ENCODE results near the gene R3HDM2. TPM values are rescaled to one million over a fixed set of nuclear protein-coding genes. Genes with fewer than 3 reads are reported as not detected.

The R3HDM2 gene
- total RNA-seq, 4 donors from 2014 or later, result 30.3 to 41.5 (median 35.1) TPM

DNA sequence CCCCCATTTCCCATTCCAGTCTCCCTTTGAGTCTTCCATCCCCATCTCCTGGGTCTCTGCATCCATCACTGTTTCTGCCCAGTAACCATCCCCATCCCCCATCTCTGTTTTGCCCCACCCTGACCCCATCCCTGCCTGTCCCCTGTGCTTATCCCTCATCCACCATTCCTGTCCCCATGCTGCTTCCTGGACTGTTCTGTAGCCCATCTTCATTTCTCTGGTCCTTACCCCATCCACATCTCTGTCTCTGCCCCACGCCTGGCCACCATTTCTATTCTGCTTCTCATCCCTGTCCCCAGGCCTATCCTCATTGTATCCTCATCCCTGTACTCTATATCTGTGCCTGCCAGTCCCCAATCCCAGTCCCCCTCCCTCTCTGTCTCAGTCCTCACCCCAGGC lies 210.1 kb downstream of the R3HDM2 start:
- peaks cover 3 to 99% (median 85%) of the 10 kb centered on the region in 4 donors for H3K27me3 ChIP-seq

DNA sequence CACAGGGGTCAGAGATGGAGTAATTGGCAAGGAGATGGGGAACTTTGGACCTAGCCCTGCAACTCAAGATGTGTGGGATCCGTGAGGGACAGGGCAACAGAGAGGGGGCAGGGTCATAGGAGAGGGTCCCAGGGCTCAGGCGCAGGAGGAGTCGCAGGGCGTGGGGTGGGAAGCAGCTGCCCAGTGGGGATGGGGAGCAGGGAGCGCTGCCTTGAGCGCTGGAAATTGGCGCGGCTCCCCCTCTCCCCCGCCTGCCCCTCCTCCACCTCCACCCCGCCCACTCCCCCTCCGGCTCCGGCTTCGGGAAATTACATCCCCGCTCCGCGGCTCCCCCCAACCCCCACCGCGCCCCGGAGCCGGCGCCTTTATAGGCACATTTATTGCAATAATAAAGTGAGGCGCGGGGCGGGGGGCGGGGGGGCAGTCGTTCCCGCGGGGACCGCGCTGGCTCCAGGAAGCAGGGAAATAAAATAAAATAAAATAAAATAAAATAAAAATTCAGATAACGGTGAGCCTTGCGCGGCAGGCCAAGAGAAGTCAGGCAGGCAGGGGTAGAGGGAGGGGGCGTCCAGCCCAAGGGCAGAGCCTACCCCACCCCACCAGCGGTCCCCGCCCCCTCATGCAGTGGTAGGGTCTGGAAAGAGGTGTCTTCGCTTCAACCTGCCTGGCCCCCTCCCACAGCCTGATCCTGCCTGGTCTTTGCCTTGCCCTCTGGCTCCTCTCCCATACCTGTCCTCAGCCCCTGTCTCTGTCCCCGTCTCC lies 210.7 kb downstream of the R3HDM2 start:
- TF ChIP-seq POLR2A (IDR thresholded peaks at IDR 0.05; ENCODE audit: low read depth), result no peak
- TF ChIP-seq, protein P1, sequence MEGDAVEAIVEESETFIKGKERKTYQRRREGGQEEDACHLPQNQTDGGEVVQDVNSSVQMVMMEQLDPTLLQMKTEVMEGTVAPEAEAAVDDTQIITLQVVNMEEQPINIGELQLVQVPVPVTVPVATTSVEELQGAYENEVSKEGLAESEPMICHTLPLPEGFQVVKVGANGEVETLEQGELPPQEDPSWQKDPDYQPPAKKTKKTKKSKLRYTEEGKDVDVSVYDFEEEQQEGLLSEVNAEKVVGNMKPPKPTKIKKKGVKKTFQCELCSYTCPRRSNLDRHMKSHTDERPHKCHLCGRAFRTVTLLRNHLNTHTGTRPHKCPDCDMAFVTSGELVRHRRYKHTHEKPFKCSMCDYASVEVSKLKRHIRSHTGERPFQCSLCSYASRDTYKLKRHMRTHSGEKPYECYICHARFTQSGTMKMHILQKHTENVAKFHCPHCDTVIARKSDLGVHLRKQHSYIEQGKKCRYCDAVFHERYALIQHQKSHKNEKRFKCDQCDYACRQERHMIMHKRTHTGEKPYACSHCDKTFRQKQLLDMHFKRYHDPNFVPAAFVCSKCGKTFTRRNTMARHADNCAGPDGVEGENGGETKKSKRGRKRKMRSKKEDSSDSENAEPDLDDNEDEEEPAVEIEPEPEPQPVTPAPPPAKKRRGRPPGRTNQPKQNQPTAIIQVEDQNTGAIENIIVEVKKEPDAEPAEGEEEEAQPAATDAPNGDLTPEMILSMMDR (IDR thresholded peaks at IDR 0.05), result no peak
- TF ChIP-seq POLR2AphosphoS5 (IDR thresholded peaks at IDR 0.05), result no peak
- no peak for TF ChIP-seq EP300 (IDR thresholded peaks at IDR 0.05)
- intact Hi-C loops (cut with DNase I), result no loop called here
- no peak overlapping the region for H3K27ac ChIP-seq (replicated peaks in 1 of 4)
- peaks cover 19 to 42% (median 40%) of the 10 kb centered on the region in 4 donors for H3K4me1 ChIP-seq
- peaks cover 5 to 99% (median 85%) of the 10 kb centered on the region in 4 donors for H3K27me3 ChIP-seq
- H3K4me3 ChIP-seq, result no peak overlapping the region
- H3K36me3 ChIP-seq, result no peaks in the 10 kb centered on the region
- no peaks in the 10 kb centered on the region for H3K9me3 ChIP-seq
- no peak for DNase-seq (ENCODE audit: extremely low spot score)
- 15% methylated on average over 22 of the region's 38 CpGs for WGBS

More for the DNA sequence above, 210.1 kb downstream of the R3HDM2 start:
- H3K27ac ChIP-seq (replicated peaks in 1 of 4), result no peak overlapping the region
- H3K4me1 ChIP-seq, result peaks cover 18 to 42% (median 39%) of the 10 kb centered on the region in 4 donors
- H3K9me3 ChIP-seq, result no peaks in the 10 kb centered on the region
- TF ChIP-seq POLR2A (IDR thresholded peaks at IDR 0.05; ENCODE audit: low read depth), result no peak
- TF ChIP-seq POLR2AphosphoS5 (IDR thresholded peaks at IDR 0.05), result no peak
- no peak for TF ChIP-seq EP300 (IDR thresholded peaks at IDR 0.05)
- TF ChIP-seq, protein P1 (IDR thresholded peaks at IDR 0.05), result no peak
- intact Hi-C loops (cut with DNase I), result no loop called here
- WGBS, result 63% methylated on average over 1 of the region's 1 CpG
- no peak overlapping the region for H3K4me3 ChIP-seq
- no peak for DNase-seq (ENCODE audit: extremely low spot score)
- no peaks in the 10 kb centered on the region for H3K36me3 ChIP-seq

DNA sequence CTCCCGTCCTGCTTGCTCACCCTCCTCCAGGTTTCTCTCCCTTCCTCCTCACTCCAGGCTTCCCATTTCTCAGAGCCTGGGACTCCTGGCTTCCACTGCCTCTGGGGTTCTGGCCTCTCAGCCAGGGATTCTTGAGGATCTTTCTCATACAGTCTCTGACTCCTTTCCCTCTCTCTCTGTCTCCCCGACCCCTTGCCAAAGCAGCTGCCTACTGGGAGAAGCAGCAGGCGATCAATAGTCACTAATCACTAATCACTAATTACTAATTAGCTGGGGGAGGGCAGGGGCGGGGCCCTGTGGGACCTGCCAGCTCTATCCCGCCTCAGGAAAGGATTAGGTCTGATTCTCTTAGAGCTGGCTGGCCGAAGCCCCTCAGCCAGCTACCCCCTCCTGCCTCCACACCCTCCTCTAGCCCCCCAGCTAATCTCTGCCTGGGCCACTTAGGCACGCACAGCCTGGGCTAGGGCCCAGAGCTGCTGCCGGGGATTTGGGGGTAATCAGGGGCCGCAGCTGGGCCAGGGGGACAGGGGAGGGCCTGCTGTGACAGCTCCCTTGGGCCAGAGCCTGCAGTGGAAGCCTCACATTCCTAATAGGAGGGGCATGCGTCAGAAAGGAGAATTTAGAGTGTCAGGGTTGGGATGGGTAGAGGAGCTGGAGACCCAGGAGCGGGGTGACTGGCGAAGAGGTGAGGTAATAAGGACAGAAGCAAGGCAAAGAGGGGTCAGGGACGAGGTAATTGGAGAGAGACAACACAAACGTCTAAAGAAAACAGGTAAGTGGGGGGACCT lies 211.4 kb downstream of the R3HDM2 start:
- intact Hi-C loops (cut with DNase I), result no loop called here
- WGBS, result 68% methylated on average over 12 of the region's 14 CpGs
- Histone ChIP-seq H3K4me3 (no peak overlapping the region), H3K9me3 (no peaks in the 10 kb centered on the region), H3K27me3 (peaks cover 5 to 99% (median 85%) of the 10 kb centered on the region in 4 donors), H3K27ac (replicated peaks in 1 of 4) (no peak overlapping the region), H3K4me1 (peaks cover 24 to 43% (median 41%) of the 10 kb centered on the region in 4 donors), H3K36me3 (no peaks in the 10 kb centered on the region)
- DNase-seq (ENCODE audit: extremely low spot score), result no peak
- TF ChIP-seq POLR2A (IDR thresholded peaks at IDR 0.05; ENCODE audit: low read depth) (no peak), POLR2AphosphoS5 (IDR thresholded peaks at IDR 0.05) (no peak)
- TF ChIP-seq, protein P1 (IDR thresholded peaks at IDR 0.05), result no peak

DNA sequence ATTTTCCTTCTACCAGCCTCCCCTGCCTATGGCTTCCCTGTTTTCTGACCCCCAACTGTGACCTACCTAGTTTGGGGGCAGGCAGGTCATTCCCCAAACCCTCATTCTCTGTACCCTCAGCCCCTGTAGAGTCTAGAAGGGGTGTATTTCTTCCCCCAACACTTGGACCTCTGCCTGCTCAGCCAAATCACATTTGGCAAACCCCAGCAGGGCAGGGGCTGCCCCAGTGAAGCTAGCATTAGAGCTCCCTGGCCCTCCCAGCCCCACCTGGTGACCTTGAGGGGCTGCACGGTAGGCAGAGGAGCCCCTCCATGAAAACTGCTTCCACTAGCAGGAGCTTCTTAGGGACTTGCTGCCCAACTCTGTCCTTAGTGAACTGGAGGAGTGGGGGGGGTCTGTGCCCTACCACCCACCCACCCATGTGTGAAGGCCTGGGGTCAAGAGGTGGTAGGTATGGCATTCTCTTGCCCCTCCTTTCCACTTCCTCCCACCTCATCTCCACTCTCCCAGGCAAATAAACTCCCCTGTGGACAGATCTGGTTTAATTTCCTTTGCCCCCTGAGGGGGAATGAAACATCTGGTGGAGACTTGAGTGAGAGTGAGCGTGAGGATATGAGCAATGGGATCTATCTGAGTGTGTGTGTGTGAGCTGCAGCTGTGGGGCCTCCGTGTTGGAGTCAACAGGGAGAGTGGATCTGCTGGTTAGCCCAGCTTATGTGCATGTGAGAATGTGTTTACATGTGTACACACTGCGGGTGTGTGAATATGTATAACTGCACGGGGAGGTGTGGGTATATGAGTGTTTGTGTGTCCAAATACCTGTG lies 212.6 kb downstream of the R3HDM2 start:
- Histone ChIP-seq H3K4me3 (no peak overlapping the region), H3K27me3 (peaks cover 5 to 96% (median 75%) of the 10 kb centered on the region in 4 donors), H3K36me3 (no peaks in the 10 kb centered on the region), H3K27ac (replicated peaks in 1 of 4) (no peak overlapping the region), H3K4me1 (peaks cover 34 to 55% (median 52%) of the 10 kb centered on the region in 4 donors), H3K9me3 (no peaks in the 10 kb centered on the region)
- DNase-seq (ENCODE audit: extremely low spot score), result no peak
- intact Hi-C loops (cut with DNase I), result no loop called here
- TF ChIP-seq EP300 (IDR thresholded peaks at IDR 0.05), result no peak
- TF ChIP-seq, protein P1 (IDR thresholded peaks at IDR 0.05), result no peak
- no peak for TF ChIP-seq POLR2AphosphoS5 (IDR thresholded peaks at IDR 0.05)
- TF ChIP-seq POLR2A (IDR thresholded peaks at IDR 0.05; ENCODE audit: low read depth), result no peak
- WGBS, result 71% methylated on average over 5 of the region's 5 CpGs

Data from esophagus muscularis mucosa (tissue), 4 donors.